Mucosa of rectum (tissue), 2 donors: ENCODE results near the gene LDLRAD3.

Source experiments
- H3K27ac ChIP-seq, 2 donors: one replicate each; pipeline ENCODE4 v1.7.0; 2013; ENCODE audit warnings: inconsistent platforms in 2 of 2, low read depth in 2 of 2, low read length in 2 of 2
- H3K27me3 ChIP-seq, 2 donors: one replicate each; pipeline ENCODE4 v1.7.0; 2013; ENCODE audit warnings: low read length in 2 of 2; ENCODE audit not compliant: control insufficient read depth in 2 of 2, insufficient read depth in 2 of 2
- H3K36me3 ChIP-seq, 2 donors: one replicate each; pipeline ENCODE4 v1.7.0; 2013; ENCODE audit warnings: low read length in 2 of 2; ENCODE audit not compliant: control insufficient read depth in 2 of 2, insufficient read depth in 2 of 2
- H3K4me1 ChIP-seq, 2 donors: one replicate each; pipeline ENCODE4 v1.7.0; 2013; ENCODE audit warnings: low read length in 2 of 2, mild to moderate bottlenecking in 1 of 2; ENCODE audit not compliant: control insufficient read depth in 2 of 2, insufficient read depth in 2 of 2
- H3K4me3 ChIP-seq, 2 donors: one replicate each; pipeline ENCODE4 v1.7.0; 2013; ENCODE audit warnings: low read length in 2 of 2
- H3K9ac ChIP-seq, 2 donors: one replicate each; pipeline ENCODE4 v1.7.0; 2013; ENCODE audit warnings: low read length in 2 of 2, low read depth in 1 of 2, mild to moderate bottlenecking in 1 of 2
- H3K9me3 ChIP-seq, 2 donors: one replicate each; pipeline ENCODE4 v1.7.0; 2013; ENCODE audit warnings: low read length in 2 of 2; ENCODE audit not compliant: control insufficient read depth in 2 of 2
- donor health status: healthy.
- donor health status: Normal muscosa, but diverticular disease.

The LDLRAD3 gene

GRCh38 chr11:36077886-36078685 is 134.2 kb downstream of the LDLRAD3 start:
- Histone ChIP-seq H3K36me3 (peaks cover 0 to 2% of the 10 kb centered on the region in 2 donors), H3K27me3 (no peaks in the 10 kb centered on the region), H3K4me1 (no peaks in the 10 kb centered on the region), H3K27ac (no peak overlapping the region), H3K9ac (no peak overlapping the region), H3K9me3 (no peaks in the 10 kb centered on the region), H3K4me3 (no peak overlapping the region)

- no peak overlapping the region for H3K27ac ChIP-seq
- peaks cover 0 to 2% of the 10 kb centered on the region in 2 donors for H3K36me3 ChIP-seq
- H3K9me3 ChIP-seq, result no peaks in the 10 kb centered on the region
- H3K27me3 ChIP-seq, result no peaks in the 10 kb centered on the region
- H3K9ac ChIP-seq, result no peak overlapping the region
- no peak overlapping the region for H3K4me3 ChIP-seq
- H3K4me1 ChIP-seq, result no peaks in the 10 kb centered on the region
Observed at GRCh38 chr11:36078686-36079055, 134.8 kb downstream of the LDLRAD3 start.

- Histone ChIP-seq H3K4me3 (no peak overlapping the region), H3K27ac (no peak overlapping the region), H3K4me1 (no peaks in the 10 kb centered on the region), H3K9ac (no peak overlapping the region), H3K36me3 (peaks cover 0 to 2% of the 10 kb centered on the region in 2 donors), H3K9me3 (no peaks in the 10 kb centered on the region), H3K27me3 (no peaks in the 10 kb centered on the region)
Observed at GRCh38 chr11:36079878-36080675, 136.2 kb downstream of the LDLRAD3 start.

GRCh38 chr11:36081274-36081945 is 137.5 kb downstream of the LDLRAD3 start:
- Histone ChIP-seq H3K9ac (no peak overlapping the region), H3K9me3 (no peaks in the 10 kb centered on the region), H3K36me3 (peaks cover 0 to 2% of the 10 kb centered on the region in 2 donors), H3K4me1 (no peaks in the 10 kb centered on the region), H3K27me3 (no peaks in the 10 kb centered on the region), H3K27ac (no peak overlapping the region), H3K4me3 (no peak overlapping the region)

- Histone ChIP-seq H3K4me3 (no peak overlapping the region), H3K27ac (no peak overlapping the region), H3K9ac (no peak overlapping the region), H3K4me1 (no peaks in the 10 kb centered on the region), H3K27me3 (no peaks in the 10 kb centered on the region), H3K9me3 (no peaks in the 10 kb centered on the region), H3K36me3 (peaks cover 0 to 2% of the 10 kb centered on the region in 2 donors)
Observed at GRCh38 chr11:36086366-36086765, 142.5 kb downstream of the LDLRAD3 start.

GRCh38 chr11:36088266-36088972 is 144.6 kb downstream of the LDLRAD3 start:
- Histone ChIP-seq H3K4me3 (no peak overlapping the region), H3K9me3 (no peaks in the 10 kb centered on the region), H3K9ac (no peak overlapping the region), H3K36me3 (no peaks in the 10 kb centered on the region), H3K27me3 (no peaks in the 10 kb centered on the region), H3K4me1 (no peaks in the 10 kb centered on the region), H3K27ac (no peak overlapping the region)

GRCh38 chr11:36089920-36090319 is 146.1 kb downstream of the LDLRAD3 start:
- no peak overlapping the region for H3K4me3 ChIP-seq
- no peak overlapping the region for H3K9ac ChIP-seq
- H3K27me3 ChIP-seq, result no peaks in the 10 kb centered on the region
- no peaks in the 10 kb centered on the region for H3K9me3 ChIP-seq
- H3K36me3 ChIP-seq, result no peaks in the 10 kb centered on the region
- H3K4me1 ChIP-seq, result no peaks in the 10 kb centered on the region
- no peak overlapping the region for H3K27ac ChIP-seq

- Histone ChIP-seq H3K27me3 (no peaks in the 10 kb centered on the region), H3K4me3 (no peak overlapping the region), H3K9me3 (no peaks in the 10 kb centered on the region), H3K36me3 (no peaks in the 10 kb centered on the region), H3K27ac (no peak overlapping the region), H3K4me1 (no peaks in the 10 kb centered on the region), H3K9ac (no peak overlapping the region)
Observed at GRCh38 chr11:36090356-36091109, 146.7 kb downstream of the LDLRAD3 start.

GRCh38 chr11:36091256-36091811 is 147.5 kb downstream of the LDLRAD3 start:
- no peaks in the 10 kb centered on the region for H3K4me1 ChIP-seq
- no peaks in the 10 kb centered on the region for H3K36me3 ChIP-seq
- no peak overlapping the region for H3K27ac ChIP-seq
- no peak overlapping the region for H3K9ac ChIP-seq
- H3K27me3 ChIP-seq, result no peaks in the 10 kb centered on the region
- no peak overlapping the region for H3K4me3 ChIP-seq
- no peaks in the 10 kb centered on the region for H3K9me3 ChIP-seq
